ENCODE data around the gene CTSZ.

DNA sequence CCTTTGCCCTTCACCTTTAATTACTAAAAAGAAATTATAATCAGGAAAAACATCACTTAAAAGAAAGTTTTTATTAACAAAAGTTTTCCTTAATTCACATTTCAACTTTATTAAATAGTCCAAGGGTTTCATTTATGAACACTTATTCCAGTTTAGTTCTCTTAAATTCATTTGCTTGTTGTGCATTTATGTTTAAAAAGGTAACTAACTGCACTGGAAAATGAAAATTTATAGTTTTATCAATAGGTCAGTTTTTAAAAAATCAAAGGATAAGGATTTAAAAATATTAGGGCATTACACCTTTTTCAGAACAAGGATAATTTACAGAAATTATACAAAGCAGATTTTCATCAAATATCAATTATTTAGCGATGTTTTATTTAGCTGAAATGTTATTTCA is 26.0 kb upstream of the CTSZ start:
- TF ChIP-seq POLR2A (IDR thresholded peaks at IDR 0.05): no peak
- TF ChIP-seq, protein P1, sequence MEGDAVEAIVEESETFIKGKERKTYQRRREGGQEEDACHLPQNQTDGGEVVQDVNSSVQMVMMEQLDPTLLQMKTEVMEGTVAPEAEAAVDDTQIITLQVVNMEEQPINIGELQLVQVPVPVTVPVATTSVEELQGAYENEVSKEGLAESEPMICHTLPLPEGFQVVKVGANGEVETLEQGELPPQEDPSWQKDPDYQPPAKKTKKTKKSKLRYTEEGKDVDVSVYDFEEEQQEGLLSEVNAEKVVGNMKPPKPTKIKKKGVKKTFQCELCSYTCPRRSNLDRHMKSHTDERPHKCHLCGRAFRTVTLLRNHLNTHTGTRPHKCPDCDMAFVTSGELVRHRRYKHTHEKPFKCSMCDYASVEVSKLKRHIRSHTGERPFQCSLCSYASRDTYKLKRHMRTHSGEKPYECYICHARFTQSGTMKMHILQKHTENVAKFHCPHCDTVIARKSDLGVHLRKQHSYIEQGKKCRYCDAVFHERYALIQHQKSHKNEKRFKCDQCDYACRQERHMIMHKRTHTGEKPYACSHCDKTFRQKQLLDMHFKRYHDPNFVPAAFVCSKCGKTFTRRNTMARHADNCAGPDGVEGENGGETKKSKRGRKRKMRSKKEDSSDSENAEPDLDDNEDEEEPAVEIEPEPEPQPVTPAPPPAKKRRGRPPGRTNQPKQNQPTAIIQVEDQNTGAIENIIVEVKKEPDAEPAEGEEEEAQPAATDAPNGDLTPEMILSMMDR (IDR thresholded peaks at IDR 0.05): no peak

Measured in heart left ventricle (tissue), 13 donors.